ENCODE data around the gene PTTG2.

The PTTG2 gene

GRCh38 chr4:37981844-37982720 lies 21.9 kb downstream of the PTTG2 start:
- intact Hi-C loops (cut with DNase I): loop anchor here (10.0 kb wide), 1 partner anchor 53 kb away; no protein-coding TSS in a partner anchor

GRCh38 chr4:37982736-37983135 lies 22.5 kb downstream of the PTTG2 start:
- DNase-seq: peak in 1 of 10 donors; percentile 69
- intact Hi-C loops (cut with DNase I): loop anchor here (10.0 kb wide), 1 partner anchor 52 kb away; no protein-coding TSS in a partner anchor

More at GRCh38 chr4:37981844-37982720, 21.9 kb downstream of the PTTG2 start:
- DNase-seq: peak in 1 of 10 donors; percentile 25

- intact Hi-C loops (cut with DNase I): loop anchor here (10.0 kb wide), 1 partner anchor 51 kb away; no protein-coding TSS in a partner anchor
- DNase-seq: no peak
Observed at GRCh38 chr4:37983951-37984350, 23.8 kb downstream of the PTTG2 start.

- intact Hi-C loops (cut with DNase I): loop anchor here (10.0 kb wide), 1 partner anchor 49 kb away; no protein-coding TSS in a partner anchor
- no peak for DNase-seq
Observed at GRCh38 chr4:37985730-37986275, 25.6 kb downstream of the PTTG2 start.

- intact Hi-C loops (cut with DNase I): loop anchor here (10.0 kb wide), 1 partner anchor 46 kb away; no protein-coding TSS in a partner anchor
- DNase-seq: no peak
Observed at GRCh38 chr4:37988670-37989069, 28.5 kb downstream of the PTTG2 start.

- DNase-seq: no peak
- intact Hi-C loops (cut with DNase I): loop anchor here (10.0 kb wide), 1 partner anchor 45 kb away; no protein-coding TSS in a partner anchor
Observed at GRCh38 chr4:37989398-37990260, 29.4 kb downstream of the PTTG2 start.

GRCh38 chr4:37990731-37991245 lies 30.6 kb downstream of the PTTG2 start:
- DNase-seq: no peak
- intact Hi-C loops (cut with DNase I): no loop called here

GRCh38 chr4:37991623-37992410 lies 31.6 kb downstream of the PTTG2 start:
- no peak for DNase-seq
- intact Hi-C loops (cut with DNase I): no loop called here

- intact Hi-C loops (cut with DNase I): no loop called here
- DNase-seq: no peak
Observed at GRCh38 chr4:37993806-37994205, 33.6 kb downstream of the PTTG2 start.

- intact Hi-C loops (cut with DNase I): no loop called here
- DNase-seq: no peak
Observed at GRCh38 chr4:37994569-37994968, 34.4 kb downstream of the PTTG2 start.

- intact Hi-C loops (cut with DNase I): no loop called here
- DNase-seq: no peak
Observed at GRCh38 chr4:37995299-37995821, 35.2 kb downstream of the PTTG2 start.

- no peak for DNase-seq
- intact Hi-C loops (cut with DNase I): no loop called here
Observed at GRCh38 chr4:37995981-37996775, 36.0 kb downstream of the PTTG2 start.

- intact Hi-C loops (cut with DNase I): no loop called here
- no peak for DNase-seq
Observed at GRCh38 chr4:37998226-37998625, 38.0 kb downstream of the PTTG2 start.

GRCh38 chr4:37999000-37999716 lies 39.0 kb downstream of the PTTG2 start:
- DNase-seq: no peak
- intact Hi-C loops (cut with DNase I): no loop called here

GRCh38 chr4:37999965-38000364 lies 39.8 kb downstream of the PTTG2 start:
- no peak for DNase-seq
- intact Hi-C loops (cut with DNase I): no loop called here

- intact Hi-C loops (cut with DNase I): no loop called here
- DNase-seq: no peak
Observed at GRCh38 chr4:38001927-38002326, 41.7 kb downstream of the PTTG2 start.

GRCh38 chr4:38002451-38003071 lies 42.4 kb downstream of the PTTG2 start:
- no peak for DNase-seq
- intact Hi-C loops (cut with DNase I): no loop called here
